Vagina (tissue), 2 donors: ENCODE results near the gene PTGDS. TPM values are rescaled to one million over a fixed set of nuclear protein-coding genes. Genes with fewer than 3 reads are reported as not detected.

Experiments
- DNase-seq, 2 donors: peaks; one replicate each; pipeline ENCODE4 v3.0.0-alpha.2; 2017; ENCODE audit errors: extremely low spot score in 2 of 2
- H3K27ac ChIP-seq: fragments of 200-600 bp; sonication (generic); one replicate; pipeline ENCODE4 v1.5.1; 2019
- H3K27me3 ChIP-seq: fragments of 200-600 bp; sonication (generic); one replicate; pipeline ENCODE4 v1.5.1; 2019
- H3K36me3 ChIP-seq, 2 donors: fragments of 200-600 bp; sonication (generic); one replicate each; pipeline ENCODE4 v1.5.1; 2017 to 2019
- H3K4me1 ChIP-seq: fragments of 200-600 bp; sonication (generic); one replicate; pipeline ENCODE4 v1.5.1; 2019
- H3K4me3 ChIP-seq, 2 donors: fragments of 200-600 bp; sonication (generic); 1 replicate in 1 of 2; 2 replicates in 1 of 2; pipeline ENCODE4 v1.5.1; 2016 to 2019
- H3K9me3 ChIP-seq: fragments of 200-600 bp; sonication (generic); one replicate; pipeline ENCODE4 v1.5.1; 2019
- CTCF ChIP-seq, 3 experiments: fragments of 450-650 bp in 2 of 3; fragments of 200-600 bp in 1 of 3; sonication (generic) in 1 of 3; IDR thresholded peaks; one replicate each; pipeline ENCODE4 v1.5.1; 2017 to 2019; ENCODE audit warnings: antibody characterized with exemption in 3 of 3, mild to moderate bottlenecking in 2 of 3, moderate library complexity in 2 of 3
- POLR2A ChIP-seq, 2 donors: fragments of 450-650 bp; IDR thresholded peaks; one replicate each; pipeline ENCODE4 v1.6.1; 2017; ENCODE audit warnings: antibody characterized with exemption in 2 of 2, mild to moderate bottlenecking in 2 of 2, moderate library complexity in 2 of 2
- POLR2AphosphoS5 ChIP-seq, 2 donors: sonication (generic); formaldehyde crosslinking; IDR thresholded peaks; one replicate each; pipeline ENCODE4 v1.9.0; 2017; ENCODE audit warnings: antibody characterized with exemption in 2 of 2, mild to moderate bottlenecking in 2 of 2, low read depth in 1 of 2; ENCODE audit not compliant: insufficient read depth in 1 of 2
- intact Hi-C: fragments of 100-400 bp; cut with DNase I; formaldehyde crosslinking; loops from one replicate; pipeline ENCODE4 v1.15.1; 2023
- total RNA-seq: library from RNA; depleted of rRNA; stranded (reverse); fragments of >200 nt; gene quantifications from one replicate; pipeline ENCODE4 v1.2.3, GENCODE V29; 2016

PTGDS gene
- total RNA-seq, 1 donor from 2014 or later: 301 TPM

- intact Hi-C loops: no loop called here
- no peaks in the 10 kb centered on the region for H3K9me3 ChIP-seq
- DNase-seq: no peak
- no peaks in the 10 kb centered on the region for H3K27me3 ChIP-seq
- H3K4me3 ChIP-seq: no peak overlapping the region
- H3K36me3 ChIP-seq: no peaks in the 10 kb centered on the region
- peaks cover 15% of the 10 kb centered on the region for H3K4me1 ChIP-seq
- TF ChIP-seq CTCF (IDR thresholded peaks at IDR 0.05): no peak
- TF ChIP-seq POLR2AphosphoS5 (IDR thresholded peaks at IDR 0.05; ENCODE audit: insufficient read depth in 1 of 2, low read depth in 1 of 2): no peak
- TF ChIP-seq POLR2A (IDR thresholded peaks at IDR 0.05): no peak
- no peak overlapping the region for H3K27ac ChIP-seq
Observed at GRCh38 chr9:136958473-136958872, 18.8 kb upstream of the PTGDS start.

GRCh38 chr9:136958898-136959850, 18.1 kb upstream of the PTGDS start:
- Histone ChIP-seq H3K36me3 (no peaks in the 10 kb centered on the region), H3K4me1 (peaks cover 17% of the 10 kb centered on the region), H3K27ac (no peak overlapping the region), H3K9me3 (no peaks in the 10 kb centered on the region), H3K27me3 (no peaks in the 10 kb centered on the region), H3K4me3 (no peak overlapping the region)
- DNase-seq: no peak
- intact Hi-C loops: no loop called here
- TF ChIP-seq POLR2A (IDR thresholded peaks at IDR 0.05) (no peak), POLR2AphosphoS5 (IDR thresholded peaks at IDR 0.05; ENCODE audit: insufficient read depth in 1 of 2, low read depth in 1 of 2) (no peak), CTCF (IDR thresholded peaks at IDR 0.05) (no peak)

GRCh38 chr9:136960212-136960937, 16.9 kb upstream of the PTGDS start:
- DNase-seq: no peak
- no peaks in the 10 kb centered on the region for H3K27me3 ChIP-seq
- H3K36me3 ChIP-seq: no peaks in the 10 kb centered on the region
- H3K9me3 ChIP-seq: no peaks in the 10 kb centered on the region
- no peak overlapping the region for H3K4me3 ChIP-seq
- H3K4me1 ChIP-seq: peaks cover 24% of the 10 kb centered on the region
- H3K27ac ChIP-seq: peak overlapping the region; percentile 64
- intact Hi-C loops: no loop called here
- TF ChIP-seq CTCF (IDR thresholded peaks at IDR 0.05) (no peak), POLR2A (IDR thresholded peaks at IDR 0.05) (no peak), POLR2AphosphoS5 (IDR thresholded peaks at IDR 0.05; ENCODE audit: insufficient read depth in 1 of 2, low read depth in 1 of 2) (no peak)

DNA sequence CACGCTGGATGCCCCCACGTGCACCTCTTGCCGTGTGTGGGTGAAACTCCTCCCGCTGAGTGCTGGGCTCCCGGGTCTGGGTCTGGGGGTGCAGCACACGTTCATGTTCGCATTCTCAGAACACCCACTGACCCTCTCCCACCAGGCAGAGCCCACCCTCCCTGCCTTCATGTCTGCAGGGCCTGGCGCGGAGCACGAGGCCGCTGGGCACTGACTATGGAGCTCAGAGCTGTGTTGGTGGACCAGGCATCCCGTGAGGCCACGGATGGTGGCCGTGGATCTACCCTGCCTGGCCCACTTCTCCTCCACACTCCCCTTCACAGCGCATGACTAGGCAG, 16.4 kb upstream of the PTGDS start:
- no peak for DNase-seq
- Histone ChIP-seq H3K36me3 (no peaks in the 10 kb centered on the region), H3K27ac (peak overlapping the region; percentile 64), H3K4me1 (peaks cover 28% of the 10 kb centered on the region), H3K27me3 (no peaks in the 10 kb centered on the region), H3K4me3 (no peak overlapping the region), H3K9me3 (no peaks in the 10 kb centered on the region)
- TF ChIP-seq POLR2A (IDR thresholded peaks at IDR 0.05): no peak
- TF ChIP-seq POLR2AphosphoS5 (IDR thresholded peaks at IDR 0.05; ENCODE audit: insufficient read depth in 1 of 2, low read depth in 1 of 2): no peak
- no peak for TF ChIP-seq CTCF (IDR thresholded peaks at IDR 0.05)
- intact Hi-C loops: no loop called here
